ENCODE results near the gene SETD2.
A peak's percentile ranks its signal among the peaks of the same experiment; 100 is the strongest.

The SETD2 gene

DNA sequence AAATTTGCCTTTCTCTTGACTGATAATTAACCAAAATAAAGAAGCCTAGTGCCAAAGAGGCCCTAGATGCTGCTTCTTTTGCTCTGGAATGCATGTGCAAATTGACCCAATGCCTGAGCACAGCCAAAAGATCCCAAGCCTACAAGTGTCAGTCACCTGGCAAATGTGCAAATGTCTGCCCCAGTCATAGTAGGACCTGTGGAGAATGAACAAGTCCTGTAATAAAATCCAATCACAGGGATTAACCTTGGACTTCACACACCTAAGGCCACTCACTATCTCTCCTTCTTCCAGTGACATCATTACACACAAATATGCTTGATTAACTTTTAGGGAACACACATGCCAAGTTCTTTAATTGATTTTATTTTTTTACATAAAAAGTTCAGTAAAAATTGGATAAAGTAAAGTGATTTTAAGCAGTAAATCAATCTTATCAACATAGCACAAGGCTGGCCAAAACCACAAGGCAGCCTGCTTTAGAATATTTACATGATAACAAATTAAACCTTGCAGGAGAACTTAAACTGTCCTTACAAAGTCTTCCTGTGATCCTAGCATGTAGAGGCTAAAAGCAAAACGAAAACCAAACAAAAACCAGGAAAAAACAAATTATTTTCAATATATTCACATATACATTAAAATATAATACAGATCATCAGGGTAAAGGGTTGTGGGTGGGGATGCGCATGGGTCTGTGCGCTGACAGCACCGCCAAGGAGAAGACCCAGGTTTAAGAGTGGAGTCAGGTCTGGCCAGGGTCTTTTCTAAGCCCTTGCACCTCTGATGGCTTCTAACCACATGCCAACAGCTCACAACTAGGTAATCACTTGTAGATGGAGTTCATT, 147.6 kb downstream of the SETD2 start:
- peak overlapping the region; percentile 50 for H3K27ac ChIP-seq
- DNase-seq, result no peak
- H3K36me3 ChIP-seq (replicated peaks), result peaks cover 5% of the 10 kb centered on the region

DNA sequence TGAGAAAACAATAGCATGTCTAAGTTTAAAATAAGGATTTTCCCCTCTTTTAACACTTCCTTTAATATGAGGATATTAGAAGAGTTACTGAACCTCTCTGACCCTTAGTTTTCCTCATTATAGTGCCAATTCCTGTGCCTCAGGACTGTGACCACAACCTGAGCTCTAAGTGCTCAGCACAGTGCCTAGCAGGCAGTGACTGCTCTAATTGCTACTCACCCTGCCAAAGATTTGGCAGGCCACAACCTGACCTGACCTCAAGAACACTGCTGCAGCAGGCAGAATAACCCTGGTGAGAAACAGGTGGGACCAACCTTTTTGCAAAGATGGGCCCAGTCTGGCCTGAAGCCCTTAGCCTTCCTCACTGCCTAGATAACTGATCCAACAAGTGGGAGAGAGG, 148.8 kb downstream of the SETD2 start:
- in situ Hi-C loops (cut with HindIII; ENCODE audit: low pct_ligation_motif_present, low sequenced_read_pairs), result no loop called here
- Histone ChIP-seq H3K4me3 (ENCODE audit: low read depth, low read length) (no peak overlapping the region), H3K27me3 (replicated peaks) (no peaks in the 10 kb centered on the region), H3K36me3 (replicated peaks) (peaks cover 5% of the 10 kb centered on the region), H3K27ac (no peak overlapping the region)
- DNase-seq, result no peak
- TF ChIP-seq, protein P1, sequence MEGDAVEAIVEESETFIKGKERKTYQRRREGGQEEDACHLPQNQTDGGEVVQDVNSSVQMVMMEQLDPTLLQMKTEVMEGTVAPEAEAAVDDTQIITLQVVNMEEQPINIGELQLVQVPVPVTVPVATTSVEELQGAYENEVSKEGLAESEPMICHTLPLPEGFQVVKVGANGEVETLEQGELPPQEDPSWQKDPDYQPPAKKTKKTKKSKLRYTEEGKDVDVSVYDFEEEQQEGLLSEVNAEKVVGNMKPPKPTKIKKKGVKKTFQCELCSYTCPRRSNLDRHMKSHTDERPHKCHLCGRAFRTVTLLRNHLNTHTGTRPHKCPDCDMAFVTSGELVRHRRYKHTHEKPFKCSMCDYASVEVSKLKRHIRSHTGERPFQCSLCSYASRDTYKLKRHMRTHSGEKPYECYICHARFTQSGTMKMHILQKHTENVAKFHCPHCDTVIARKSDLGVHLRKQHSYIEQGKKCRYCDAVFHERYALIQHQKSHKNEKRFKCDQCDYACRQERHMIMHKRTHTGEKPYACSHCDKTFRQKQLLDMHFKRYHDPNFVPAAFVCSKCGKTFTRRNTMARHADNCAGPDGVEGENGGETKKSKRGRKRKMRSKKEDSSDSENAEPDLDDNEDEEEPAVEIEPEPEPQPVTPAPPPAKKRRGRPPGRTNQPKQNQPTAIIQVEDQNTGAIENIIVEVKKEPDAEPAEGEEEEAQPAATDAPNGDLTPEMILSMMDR (IDR thresholded peaks at IDR 0.05; ENCODE audit: low read depth, low read length, missing control alignments), result no peak

More for the DNA sequence above, 147.6 kb downstream of the SETD2 start:
- in situ Hi-C loops (cut with HindIII; ENCODE audit: low pct_ligation_motif_present, low sequenced_read_pairs), result no loop called here
- Histone ChIP-seq H3K4me3 (ENCODE audit: low read depth, low read length) (no peak overlapping the region), H3K27me3 (replicated peaks) (no peaks in the 10 kb centered on the region)
- TF ChIP-seq, protein P1 (IDR thresholded peaks at IDR 0.05; ENCODE audit: low read depth, low read length, missing control alignments), result no peak

DNA sequence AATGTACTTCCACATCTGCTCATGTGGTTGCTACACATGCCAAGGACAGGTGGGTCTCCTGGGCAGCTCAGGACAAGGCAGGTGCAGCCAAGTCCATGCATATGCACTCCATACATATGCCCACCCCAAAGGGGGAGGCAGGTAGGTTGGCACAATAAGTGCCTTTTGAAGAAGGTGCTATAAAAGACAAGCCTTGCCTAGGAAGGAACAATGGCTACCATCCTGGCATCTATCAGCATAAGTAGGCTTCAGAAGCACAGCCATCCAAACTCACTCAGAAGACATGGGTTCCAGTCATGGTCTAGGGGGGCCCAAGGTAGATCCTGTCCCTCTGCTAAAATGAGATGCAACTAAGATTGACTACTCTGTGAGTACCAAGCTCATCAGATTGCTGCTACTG, 149.9 kb downstream of the SETD2 start:
- H3K27ac ChIP-seq, result no peak overlapping the region
- no peak overlapping the region for H3K4me3 ChIP-seq (ENCODE audit: low read depth, low read length)
- H3K27me3 ChIP-seq (replicated peaks), result no peaks in the 10 kb centered on the region
- no peak for DNase-seq
- in situ Hi-C loops (cut with HindIII; ENCODE audit: low pct_ligation_motif_present, low sequenced_read_pairs), result no loop called here
- TF ChIP-seq, protein P1 (IDR thresholded peaks at IDR 0.05; ENCODE audit: low read depth, low read length, missing control alignments), result no peak
- peaks cover 5% of the 10 kb centered on the region for H3K36me3 ChIP-seq (replicated peaks)

DNA sequence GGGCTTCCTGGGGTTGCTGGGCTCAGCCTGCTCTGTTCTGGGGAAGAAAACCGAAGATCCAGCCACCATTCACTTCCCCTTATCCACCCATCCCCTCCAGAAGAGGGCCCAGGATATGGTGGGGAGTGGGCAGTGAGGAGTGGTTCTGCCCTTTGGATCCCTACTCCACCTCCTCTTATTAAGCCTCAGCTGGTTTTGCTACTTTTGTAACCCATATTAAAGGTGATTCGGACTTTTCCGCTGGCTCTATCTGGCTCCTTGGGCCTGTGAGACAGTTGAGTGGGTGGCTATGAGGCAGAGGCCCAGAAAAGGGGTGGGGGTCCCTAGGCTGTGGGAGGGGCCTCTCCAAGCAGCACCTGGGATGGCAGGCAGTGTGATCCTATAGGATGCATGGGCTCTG, 150.7 kb downstream of the SETD2 start:
- TF ChIP-seq, protein P1 (IDR thresholded peaks at IDR 0.05; ENCODE audit: low read depth, low read length, missing control alignments), result no peak
- Histone ChIP-seq H3K27me3 (replicated peaks) (no peaks in the 10 kb centered on the region), H3K4me3 (ENCODE audit: low read depth, low read length) (no peak overlapping the region), H3K36me3 (replicated peaks) (peaks cover 5% of the 10 kb centered on the region), H3K27ac (no peak overlapping the region)
- in situ Hi-C loops (cut with HindIII; ENCODE audit: low pct_ligation_motif_present, low sequenced_read_pairs), result no loop called here
- DNase-seq, result no peak

DNA sequence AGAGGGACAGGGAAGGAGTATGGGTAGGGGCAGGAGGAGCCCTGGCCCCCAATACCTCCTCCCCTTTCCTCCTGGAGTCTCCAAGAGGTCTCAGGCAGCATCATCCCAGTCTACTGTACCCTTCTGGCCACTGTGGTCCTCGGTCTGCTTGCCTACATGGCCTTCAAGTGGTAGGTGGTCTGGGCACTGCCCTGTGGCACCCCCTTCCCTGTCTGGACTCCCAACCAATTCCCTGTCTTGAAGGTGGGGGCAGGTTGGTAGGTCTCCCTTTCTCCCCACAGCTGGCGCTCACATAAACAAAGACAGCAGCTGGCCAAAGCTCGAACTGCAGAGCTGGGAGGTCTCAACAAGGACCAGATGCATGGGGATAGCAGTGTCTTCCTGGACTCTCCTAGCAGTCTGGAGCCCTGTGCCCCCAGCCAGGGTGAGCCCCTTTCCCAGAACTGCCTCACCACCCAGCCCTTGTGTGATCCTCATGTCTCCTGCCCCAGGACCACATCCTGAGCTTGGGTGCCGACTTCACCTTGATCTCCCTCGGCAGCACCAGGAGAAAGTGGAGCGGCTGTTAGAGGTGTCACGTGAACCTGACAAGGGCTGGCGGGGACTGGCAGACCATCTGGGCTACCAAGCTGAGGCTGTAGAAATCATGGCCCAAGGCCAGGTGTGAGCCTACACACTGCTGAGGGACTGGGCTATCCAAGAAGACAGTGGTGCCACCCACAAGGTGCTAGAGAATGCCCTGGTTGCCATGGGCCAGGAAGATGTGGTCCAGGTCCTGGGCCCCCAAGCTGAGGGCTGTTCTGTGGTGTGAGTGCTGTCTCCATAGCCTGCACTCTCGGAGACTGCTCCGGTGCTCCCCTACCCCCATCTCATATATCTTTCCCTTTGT, 151.3 kb downstream of the SETD2 start:
- in situ Hi-C loops (cut with HindIII; ENCODE audit: low pct_ligation_motif_present, low sequenced_read_pairs), result no loop called here
- no peak for DNase-seq
- H3K36me3 ChIP-seq (replicated peaks), result peaks cover 4% of the 10 kb centered on the region

More for the DNA sequence above, 151.3 kb downstream of the SETD2 start:
- no peak overlapping the region for H3K4me3 ChIP-seq (ENCODE audit: low read depth, low read length)
- no peak overlapping the region for H3K27ac ChIP-seq
- TF ChIP-seq, protein P1 (IDR thresholded peaks at IDR 0.05; ENCODE audit: low read depth, low read length, missing control alignments), result no peak
- no peaks in the 10 kb centered on the region for H3K27me3 ChIP-seq (replicated peaks)
